ENCODE data around the gene NUP210L.
"Not testable (repeated sequence)": the region's sequence is repeated elsewhere in the genome, so short reads cannot be mapped to it uniquely, and the experiment has no call there.

The NUP210L gene

DNA sequence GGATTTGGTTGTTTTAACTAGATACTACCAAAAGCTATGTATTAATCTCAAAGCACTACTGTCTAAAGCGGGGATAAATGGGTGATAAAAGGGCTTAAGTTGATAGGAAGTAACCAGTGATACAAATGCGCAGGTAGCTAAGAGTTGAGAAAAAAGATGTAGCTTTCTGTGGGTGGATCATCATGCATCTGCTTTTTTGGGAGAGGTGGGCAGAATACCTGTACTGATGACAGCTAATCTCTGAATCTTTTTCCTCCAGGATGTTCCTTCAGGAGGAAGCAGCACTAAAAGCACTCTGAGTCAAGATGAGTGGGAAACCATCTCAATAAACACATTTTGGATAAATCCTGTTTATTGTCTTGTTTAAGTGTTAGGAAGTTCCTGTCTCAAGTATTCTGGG lies 163.1 kb downstream of the NUP210L start:
- DNase-seq (ENCODE audit: low spot score), result no peak

DNA sequence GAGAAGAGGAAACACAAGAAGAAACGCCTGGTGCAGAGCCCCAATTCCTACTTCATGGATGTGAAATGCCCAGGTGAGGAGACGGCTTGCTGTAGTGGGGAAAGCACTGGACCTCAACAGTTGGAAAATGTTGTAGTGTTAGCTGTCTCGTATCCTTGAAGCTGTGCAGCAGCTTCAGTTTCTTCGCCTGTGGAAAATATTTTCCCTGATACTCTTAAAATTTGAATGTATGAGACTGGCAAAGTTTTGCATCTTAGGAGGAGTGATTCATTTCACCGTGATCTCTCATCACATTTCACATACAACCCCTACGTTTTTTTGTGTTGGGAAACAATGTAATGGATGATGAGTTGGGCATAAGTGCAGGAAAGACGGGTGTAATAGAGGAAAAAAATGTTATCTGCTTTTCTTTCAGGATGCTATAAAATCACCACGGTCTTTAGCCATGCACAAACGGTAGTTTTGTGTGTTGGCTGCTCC lies 163.7 kb downstream of the NUP210L start:
- no peak for DNase-seq (ENCODE audit: low spot score)

DNA sequence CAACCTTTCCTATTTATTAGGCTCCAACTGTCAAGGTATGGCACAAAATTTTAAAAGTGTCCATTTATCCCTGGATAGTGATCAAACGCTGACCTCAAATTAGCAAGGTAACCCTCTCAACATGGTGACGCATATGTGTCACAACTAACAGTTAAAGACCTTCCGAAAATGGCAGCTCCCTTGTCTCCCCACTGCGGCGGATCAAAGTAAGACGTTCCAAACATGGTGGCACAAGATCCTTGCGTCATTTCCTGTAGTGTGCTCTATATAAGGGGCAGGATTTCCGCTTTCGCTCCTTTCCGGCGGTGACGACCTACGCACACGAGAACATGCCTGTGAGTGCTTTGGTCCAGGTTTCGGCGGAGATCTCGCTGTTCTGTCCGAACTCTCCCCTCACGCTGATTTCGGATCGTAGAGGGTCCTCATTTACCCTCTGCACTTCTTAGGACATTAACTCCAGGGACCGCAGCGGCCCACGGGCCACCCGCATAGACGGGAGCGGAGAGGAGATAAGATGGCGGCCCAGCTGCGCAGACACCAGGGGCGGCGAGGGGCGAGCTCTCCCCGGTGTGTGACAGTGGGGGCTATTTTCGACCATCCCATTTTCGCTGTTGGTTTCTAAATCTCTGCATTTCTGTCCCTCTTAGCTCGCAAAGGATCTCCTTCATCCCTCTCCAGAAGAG lies 164.3 kb downstream of the NUP210L start, which contains the start of gene RPS27:
Gene RPS27 (plus strand): TSS at position 295 of the 683 bp plus-strand sequence. CDS start 35 bp downstream, at position 330.
- DNase-seq (ENCODE audit: low spot score), result peak; percentile 92

DNA sequence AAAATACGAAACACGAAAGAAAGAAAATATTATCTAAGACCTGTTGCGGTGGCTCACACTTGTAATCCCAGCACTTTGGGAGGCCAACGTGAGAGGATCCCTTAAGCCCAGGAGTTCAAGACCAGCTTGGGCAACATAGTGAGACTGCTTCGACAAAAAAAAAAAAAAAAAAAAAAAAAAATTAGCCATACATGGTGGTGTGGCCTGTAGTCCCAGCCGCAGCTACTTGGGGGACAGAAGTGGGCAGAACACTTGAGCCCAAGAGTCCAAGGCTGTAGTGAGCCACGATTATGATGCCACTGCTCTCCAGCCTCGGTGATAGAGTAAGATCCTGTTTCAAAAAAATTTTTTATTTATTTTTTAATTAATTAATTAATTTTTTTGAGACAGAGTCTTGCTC lies 167.3 kb downstream of the NUP210L start:
- DNase-seq (ENCODE audit: low spot score), result no peak

DNA sequence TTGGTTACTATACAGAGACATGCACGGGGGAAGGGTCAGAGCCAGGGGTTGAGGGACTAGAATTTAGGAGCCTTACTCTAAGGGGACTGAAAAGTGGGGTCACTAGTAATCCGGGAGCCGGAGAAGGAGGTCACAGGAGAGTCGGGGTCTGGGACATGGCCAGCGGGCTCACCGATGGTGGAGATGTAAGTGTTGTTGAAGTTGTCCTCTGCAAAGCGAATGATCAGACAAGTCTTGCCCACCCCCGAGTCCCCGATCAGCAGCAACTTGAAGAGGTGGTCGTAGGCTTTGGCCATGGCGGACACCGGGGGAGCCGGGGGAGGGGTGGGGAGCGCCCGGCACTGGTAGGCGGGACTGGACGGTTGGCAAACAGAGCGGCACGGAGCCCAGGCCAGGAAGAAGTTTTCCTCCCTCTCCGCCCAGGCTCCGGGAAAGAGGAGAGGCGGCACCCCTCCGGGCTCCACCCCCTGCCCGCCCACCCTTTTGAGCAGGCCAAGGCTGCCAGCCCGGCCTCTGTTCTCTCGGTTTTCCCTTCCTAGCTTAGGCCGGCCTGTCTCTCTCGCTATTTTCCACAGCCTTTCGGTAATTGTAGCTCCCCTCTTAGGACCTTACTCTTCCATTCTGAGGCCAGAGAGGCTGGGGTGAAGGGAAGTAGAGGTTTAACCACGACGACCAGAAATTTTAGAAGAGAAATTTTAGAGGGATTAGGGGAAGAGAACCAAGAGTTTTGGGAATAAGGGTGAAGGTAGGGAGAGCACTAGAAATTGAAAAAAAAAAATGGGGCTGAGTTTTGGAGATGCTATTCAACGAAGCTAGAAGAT lies 168.7 kb downstream of the NUP210L start, which contains the start of gene RAB13:
Gene RAB13 (minus strand): TSS at position 399 of the 821 bp plus-strand sequence. CDS start 103 bp downstream, at position 296.
- peak; percentile 93 for DNase-seq (ENCODE audit: low spot score)

DNA sequence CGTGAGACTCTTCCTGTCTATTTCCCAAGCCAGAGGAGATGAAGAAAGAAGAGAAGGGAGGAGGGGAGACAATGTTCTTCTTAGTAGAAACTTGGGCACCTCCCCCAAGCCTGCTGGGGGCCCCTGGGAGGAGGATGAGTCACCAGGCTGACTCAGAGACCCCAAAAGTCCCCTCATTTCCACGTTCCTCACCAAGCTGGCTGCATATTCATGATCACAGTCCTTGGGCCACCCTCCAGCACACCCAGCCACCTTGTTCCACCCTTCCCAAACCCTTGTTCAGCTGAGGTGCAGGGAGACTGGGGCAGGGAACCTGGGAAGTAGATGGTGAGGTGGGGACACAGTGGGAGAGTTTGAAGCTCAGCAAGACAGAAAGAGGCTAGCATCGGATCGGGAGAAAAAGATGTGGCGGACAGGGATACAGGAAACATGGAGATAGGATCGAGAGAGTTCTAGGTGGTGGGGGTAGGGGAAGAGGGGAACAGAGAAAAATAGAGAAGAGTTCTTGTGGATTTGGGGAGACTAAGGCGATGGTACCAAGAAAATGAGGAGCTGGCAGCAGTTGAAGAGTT lies 169.4 kb downstream of the NUP210L start:
- peak; percentile 62 for DNase-seq (ENCODE audit: low spot score)

DNA sequence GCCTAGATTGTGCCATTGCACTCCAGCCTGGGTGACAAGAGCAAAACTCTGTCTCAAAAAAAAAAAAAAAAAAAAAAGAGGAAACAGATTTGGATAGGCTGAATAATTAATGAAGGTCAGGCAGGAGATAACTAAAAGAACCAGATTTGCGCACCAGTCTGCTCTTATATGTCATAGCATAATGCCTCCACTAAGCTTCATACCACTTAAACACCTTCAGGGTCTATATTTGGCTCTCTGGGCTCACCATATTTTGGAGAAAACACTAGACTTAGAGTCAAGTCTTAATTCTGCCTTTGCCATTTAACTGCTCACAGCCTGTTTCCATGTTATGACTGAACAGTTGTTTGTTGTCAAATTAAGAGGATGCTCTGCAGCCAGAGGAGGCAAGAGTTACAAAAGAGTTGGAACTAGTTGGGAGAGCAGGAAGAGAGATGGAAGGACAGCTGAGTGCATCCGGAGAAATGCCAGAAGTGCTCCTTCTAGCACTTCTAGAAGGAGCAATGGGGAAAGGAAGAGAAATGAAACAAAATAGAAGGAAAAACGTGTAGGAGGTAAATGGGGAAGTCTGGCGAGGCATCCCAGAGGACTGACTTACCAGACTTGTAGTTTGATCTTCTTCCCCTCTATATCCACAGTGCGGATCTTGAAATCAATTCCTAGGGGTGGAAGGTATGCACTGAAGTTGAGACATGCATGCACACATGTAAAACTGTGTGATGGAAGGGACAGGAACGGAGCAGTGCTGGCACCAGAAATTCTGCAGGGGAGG lies 170.6 kb downstream of the NUP210L start:
- DNase-seq (ENCODE audit: low spot score), result no peak

DNA sequence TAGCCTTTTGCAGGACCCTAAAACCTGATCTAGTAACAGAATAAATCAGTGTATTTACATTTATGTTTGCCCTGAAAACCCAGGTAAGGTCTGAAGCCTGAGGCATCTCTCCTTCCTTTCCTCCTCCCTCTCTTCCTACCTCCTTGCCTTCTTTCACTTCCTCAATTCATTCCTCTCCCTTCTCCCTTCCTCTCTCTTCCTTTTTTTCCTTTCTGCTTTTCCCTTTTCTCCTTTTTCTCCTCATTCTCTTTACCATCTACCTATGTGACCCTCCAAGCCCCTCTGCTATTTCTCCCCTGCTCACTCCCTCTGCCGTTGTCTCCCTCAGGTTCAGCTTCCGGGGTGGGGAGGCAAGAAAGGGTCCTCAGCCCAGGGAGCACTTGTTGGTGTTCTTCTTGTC lies 173.1 kb downstream of the NUP210L start:
- not testable (repeated sequence) for DNase-seq (ENCODE audit: low spot score)

DNA sequence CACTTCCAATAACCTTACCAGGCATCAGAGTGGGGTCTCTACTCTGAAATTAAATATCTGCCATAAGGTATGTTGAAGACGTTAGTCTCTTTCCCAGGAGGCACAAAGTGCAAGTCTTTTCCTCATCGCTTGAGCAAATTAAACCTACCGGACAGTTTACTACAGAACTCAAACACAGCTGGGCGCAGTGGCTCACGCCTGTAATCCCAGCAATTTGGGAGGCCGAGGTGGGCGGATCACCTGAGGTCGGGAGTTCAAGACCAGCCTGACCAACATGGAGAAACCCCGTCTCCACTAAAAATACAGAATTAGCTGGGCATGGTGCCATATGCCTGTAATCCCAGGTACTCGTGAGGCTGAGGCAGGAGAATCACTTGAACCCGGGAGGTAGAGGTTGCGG lies 175.8 kb downstream of the NUP210L start:
- DNase-seq (ENCODE audit: low spot score), result not testable (repeated sequence)

DNA sequence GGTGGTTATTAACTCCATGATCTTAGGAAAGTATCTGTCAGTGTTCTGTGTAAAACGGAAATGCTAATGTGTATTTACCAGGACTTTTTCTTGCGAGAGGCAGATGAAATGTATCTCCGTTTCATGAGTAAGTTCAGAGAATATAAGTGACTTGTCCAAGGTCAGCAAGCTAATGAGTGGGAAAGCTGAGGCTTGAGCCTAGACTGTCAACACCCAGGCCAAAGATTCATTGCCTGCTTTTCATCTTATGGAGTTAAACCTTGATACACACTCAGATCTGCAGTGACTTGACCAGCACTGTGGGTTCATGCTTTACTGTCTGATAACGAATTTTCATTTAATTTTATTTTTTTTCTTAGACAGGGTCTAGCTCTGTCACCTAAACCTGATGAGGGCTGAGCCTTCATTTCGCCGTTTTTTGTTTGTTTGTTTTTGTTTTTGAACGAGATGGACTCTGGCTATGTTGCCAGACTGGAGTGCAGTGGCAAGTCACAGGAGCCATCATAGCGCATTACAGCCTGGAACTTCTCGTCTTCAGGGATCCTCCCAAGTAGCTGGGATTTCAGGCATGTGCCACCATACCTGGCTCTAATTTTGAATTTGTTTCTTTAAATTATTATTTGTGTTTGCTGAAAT lies 176.5 kb downstream of the NUP210L start:
- no peak for DNase-seq (ENCODE audit: low spot score)

DNA sequence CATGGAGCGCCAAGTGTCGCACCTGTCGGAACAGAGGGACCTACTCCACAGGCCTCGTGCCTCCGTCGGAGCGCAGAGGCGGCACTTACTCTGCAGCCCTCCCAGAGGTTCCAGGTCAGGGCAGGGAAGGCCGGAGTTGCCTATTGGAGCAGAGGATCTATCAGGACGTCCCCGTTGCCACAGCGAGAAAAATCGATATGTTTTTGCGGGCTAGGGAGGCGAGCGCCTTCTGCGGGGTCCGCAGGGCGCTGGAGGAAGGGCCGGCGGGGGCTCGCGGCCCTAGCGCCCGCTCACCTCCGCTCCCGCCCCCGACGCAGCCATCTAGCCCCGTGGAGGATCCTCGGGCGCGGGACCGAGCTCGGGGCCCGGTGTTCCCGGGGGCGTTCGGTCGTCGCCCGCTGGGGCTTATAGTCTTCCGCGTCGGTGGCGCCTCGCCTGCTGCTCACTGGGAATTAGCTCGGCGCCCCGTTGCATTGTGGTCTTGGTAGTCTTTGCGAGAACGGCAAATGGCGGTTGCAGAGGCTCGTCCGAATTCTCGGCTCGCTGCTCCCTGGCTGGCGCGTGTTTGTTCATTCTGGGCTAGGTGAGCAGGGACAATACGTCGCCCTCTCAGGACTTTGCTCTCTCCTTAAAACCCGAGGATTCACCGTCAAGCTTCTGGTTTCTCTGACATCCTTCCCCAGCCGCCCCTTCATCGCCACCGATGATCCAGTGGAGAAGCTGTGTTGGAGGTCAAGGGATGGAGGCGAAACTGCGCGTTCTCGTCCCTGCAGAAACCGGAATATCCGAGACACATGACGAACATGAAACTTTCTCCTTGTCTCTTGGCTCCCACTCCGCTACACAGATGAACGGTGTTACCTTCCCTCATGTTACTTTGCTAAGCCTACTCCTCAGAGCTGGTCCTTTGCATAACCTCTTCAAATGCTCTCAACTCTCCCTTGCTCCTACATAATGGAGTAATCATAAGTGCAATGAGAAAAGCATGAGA lies 177.3 kb downstream of the NUP210L start, which contains the start of gene JTB:
Gene JTB (minus strand): TSS at position 425 of the 991 bp plus-strand sequence. CDS start 422 bp downstream, at position 3.
- DNase-seq (ENCODE audit: low spot score), result peak; percentile 90

DNA sequence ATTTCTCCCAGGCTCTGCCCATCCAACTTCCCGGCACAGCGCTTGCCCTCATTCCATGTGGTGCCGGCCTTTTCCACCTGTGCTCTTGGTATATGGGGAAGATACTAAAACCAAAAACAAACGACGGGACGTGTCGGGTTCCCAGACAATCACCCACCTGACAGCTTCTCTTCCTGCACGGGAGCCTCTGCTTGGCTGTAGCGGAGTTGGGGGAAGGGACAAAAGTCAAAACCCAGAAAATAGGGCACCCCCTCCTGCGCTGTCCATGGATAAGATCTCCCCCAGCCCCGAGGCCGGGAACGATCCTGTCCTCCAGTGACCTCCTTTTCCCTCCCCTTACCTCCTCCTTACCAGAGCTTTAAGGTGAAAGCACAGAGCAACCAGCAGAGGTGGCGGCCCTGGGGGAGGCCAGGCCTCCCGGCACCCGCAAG lies 178.0 kb downstream of the NUP210L start:
- DNase-seq (ENCODE audit: low spot score), result no peak

DNA sequence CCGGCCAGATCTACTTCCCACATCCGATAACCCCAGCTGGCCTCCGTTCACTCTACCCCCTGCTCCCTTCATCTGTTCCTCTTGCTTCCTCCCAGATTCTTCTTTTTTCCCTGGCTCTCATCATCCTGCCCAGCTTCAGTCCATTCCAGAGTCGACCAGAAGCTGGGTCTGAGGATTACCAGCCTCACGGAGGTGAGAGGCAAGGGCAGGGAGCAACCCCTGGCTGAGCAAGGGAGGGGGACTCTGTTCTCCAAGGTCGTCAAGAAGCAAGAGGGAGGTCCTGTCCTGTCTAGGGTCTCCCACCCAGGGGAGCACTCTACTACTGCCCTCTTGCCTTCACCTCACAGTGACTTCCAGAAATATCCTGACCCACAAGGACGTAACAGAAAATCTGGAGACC lies 181.3 kb downstream of the NUP210L start:
- DNase-seq (ENCODE audit: low spot score), result no peak

DNA sequence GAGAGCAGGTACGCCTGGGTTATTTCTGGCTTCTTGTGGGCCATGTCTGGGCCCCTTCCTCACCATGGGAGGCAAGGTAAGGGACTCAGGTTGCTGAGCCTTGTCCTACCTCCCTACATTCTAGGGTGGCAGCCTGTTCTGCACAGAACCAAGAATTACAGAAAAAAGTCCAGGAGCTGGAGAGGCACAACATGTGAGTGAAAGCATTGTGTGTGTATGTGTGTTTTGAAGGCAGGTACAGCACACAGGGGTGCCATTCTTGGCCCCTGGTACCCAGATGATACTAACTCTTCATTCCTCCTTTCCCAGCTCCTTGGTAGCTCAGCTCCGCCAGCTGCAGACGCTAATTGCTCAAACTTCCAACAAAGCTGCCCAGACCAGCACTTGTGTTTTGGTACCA lies 181.8 kb downstream of the NUP210L start:
- no peak for DNase-seq (ENCODE audit: low spot score)

DNA sequence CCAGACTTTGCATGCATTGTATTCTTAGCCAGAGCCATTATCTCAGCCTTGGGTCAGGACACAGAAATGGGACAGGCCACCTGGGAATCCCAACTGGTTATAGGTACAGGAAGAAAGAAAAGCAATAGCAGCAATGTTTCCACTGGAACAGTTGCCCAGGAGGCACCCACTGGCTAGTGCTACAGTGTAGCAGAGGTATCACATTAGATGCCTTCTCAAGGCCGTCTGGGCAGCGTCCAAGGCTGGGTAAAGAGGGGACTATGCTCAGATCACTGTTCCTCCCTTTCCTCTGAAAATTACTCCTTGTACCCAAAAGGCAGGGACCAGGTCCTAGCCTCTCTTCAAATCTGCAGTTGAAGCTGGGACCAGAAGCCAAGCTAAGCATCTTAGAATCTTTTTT lies 184.5 kb downstream of the NUP210L start:
- no peak for DNase-seq (ENCODE audit: low spot score)

DNA sequence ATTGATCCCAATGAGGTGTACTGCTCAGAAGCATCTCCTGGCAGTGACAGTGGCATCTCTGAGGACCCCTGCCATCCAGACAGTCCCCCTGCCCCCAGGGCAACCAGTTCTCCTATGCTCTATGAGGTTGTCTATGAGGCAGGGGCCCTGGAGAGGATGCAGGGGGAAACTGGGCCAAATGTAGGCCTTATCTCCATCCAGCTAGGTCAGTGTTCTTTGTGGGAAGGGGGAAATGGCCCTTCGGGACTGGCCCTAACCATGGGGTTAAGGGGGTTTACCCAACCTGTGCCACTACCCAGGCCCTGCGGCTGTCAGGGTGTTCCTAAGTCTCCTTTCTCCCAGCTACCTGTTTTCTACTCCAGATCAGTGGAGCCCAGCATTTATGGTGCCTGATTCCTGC lies 185.9 kb downstream of the NUP210L start:
- no peak for DNase-seq (ENCODE audit: low spot score)

DNA sequence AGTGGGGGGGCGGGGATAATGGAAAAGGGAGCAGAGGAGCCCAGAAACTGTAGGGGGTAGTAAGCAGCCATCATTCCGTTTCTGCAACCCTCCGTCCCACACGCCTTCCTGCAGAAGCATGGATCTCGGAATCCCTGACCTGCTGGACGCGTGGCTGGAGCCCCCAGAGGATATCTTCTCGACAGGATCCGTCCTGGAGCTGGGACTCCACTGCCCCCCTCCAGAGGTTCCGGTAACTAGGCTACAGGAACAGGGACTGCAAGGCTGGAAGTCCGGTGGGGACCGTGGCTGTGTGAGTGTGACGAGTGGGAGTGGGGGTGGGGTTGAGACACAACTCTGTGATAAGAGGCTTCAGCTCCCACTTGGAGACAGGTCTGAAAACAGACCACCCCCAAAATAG lies 186.5 kb downstream of the NUP210L start:
- no peak for DNase-seq (ENCODE audit: low spot score)

DNA sequence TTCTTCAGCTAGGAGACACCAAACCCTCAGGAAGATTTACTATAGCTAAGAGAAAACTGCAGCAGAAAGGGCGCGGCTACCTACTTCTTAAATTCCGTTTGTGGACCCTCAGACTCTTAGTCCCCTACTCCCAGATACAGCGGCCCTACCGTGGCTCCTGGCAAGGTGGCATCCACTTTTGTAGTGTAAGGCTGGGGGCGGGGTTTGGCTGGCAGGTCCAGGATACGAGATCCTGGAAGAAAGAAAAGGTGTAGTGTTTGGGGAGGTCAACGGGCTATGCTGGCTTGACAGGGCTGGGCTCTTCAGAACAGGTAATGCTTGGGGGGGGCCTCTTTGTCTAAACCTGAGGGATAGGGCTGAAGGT lies 186.9 kb downstream of the NUP210L start:
- no peak for DNase-seq (ENCODE audit: low spot score)

DNA sequence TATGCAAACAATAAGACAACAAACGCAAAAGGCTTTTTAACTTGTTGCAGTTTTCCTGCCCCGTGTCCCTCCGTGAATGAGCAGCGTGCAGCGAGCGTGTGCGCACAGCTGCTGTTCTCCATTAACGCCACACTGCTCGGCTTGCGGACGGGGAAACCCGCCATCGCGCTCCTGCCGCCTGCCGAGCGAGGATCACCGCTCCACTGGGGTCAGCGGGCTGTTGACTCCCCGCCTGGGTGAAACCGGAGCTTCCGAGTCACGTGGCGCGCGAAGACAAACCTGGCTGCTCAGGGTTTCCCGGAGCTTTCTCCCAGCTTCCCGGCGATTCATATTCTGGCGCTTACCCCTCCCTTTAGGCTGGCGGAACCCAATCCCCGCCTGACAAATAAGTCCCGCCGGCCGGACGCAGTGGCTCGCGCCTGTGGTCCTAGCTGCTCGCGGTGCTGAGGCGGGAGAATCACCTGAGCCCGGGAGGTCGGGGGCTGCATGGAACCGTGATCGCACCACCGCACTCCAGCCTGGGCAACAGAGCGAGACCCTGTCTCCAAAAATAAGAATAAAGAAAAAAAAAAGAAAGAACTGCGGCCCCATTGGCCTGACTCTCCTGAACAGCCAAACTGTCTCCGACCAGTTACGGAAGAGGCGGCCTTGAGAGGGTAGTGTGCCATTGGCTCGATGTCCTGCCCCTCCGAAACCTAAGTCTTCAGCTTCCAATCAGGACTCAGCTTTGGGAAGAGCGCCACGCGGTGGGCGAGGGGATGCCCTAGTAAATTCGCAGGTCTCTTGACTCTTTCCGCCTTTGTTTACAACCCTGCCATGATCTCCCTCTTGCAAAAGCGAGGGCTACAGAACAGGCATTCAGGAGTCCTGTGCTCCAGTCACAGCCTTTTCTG lies 187.5 kb downstream of the NUP210L start, which contains the start of gene CREB3L4:
Gene CREB3L4 (plus strand): TSS at position 796 of the 893 bp plus-strand sequence. CDS start 624 bp downstream, outside the sequence.
- DNase-seq (ENCODE audit: low spot score), result peak; percentile 91

All from AG08396 (cell line).